ENCODE data around the gene NEBL. TPM values are rescaled to one million over a fixed set of nuclear protein-coding genes. Genes with fewer than 3 reads are reported as not detected.

NEBL gene
- total RNA-seq, 1 experiment from 2014 or later, result 11.2 TPM

GRCh38 chr10:20835335-20835734 is 61.8 kb downstream of the NEBL start:
- H3K9me3 Mint-ChIP-seq (ENCODE audit: low read depth, unreplicated experiment), result peaks cover 3% of the 10 kb centered on the region
- H3K4me3 Mint-ChIP-seq (ENCODE audit: low read depth, unreplicated experiment), result no peak overlapping the region
- DNase-seq, result no peak
- CTCF ChIA-PET, result interaction anchor here (0.6 kb wide), 1 partner anchor 43 kb away, joined by 3 read pairs; no protein-coding TSS in a partner anchor
- intact Hi-C loops (cut with micrococcal nuclease; ENCODE audit: unreplicated experiment), result no loop called here
- H3K27ac Mint-ChIP-seq (ENCODE audit: unreplicated experiment), result no peak overlapping the region
- no TSS peak for BruUV-seq (replicated peaks)
- H3K36me3 Mint-ChIP-seq (ENCODE audit: insufficient read depth, unreplicated experiment), result no peaks in the 10 kb centered on the region
- no peaks in the 10 kb centered on the region for H3K4me1 Mint-ChIP-seq (ENCODE audit: low read depth, unreplicated experiment)
- no peak for TF ChIP-seq CTCF (IDR thresholded peaks at IDR 0.05; ENCODE audit: unreplicated experiment)
- H3K27me3 Mint-ChIP-seq (ENCODE audit: unreplicated experiment), result no peaks in the 10 kb centered on the region

- no peaks in the 10 kb centered on the region for H3K36me3 Mint-ChIP-seq (ENCODE audit: insufficient read depth, unreplicated experiment)
- no peaks in the 10 kb centered on the region for H3K4me1 Mint-ChIP-seq (ENCODE audit: low read depth, unreplicated experiment)
- CTCF ChIA-PET, result no interaction called here
Measured at GRCh38 chr10:20834825-20835224, 62.3 kb downstream of the NEBL start.

GRCh38 chr10:20822825-20823224 is 74.3 kb downstream of the NEBL start:
- H3K4me3 Mint-ChIP-seq (ENCODE audit: low read depth, unreplicated experiment), result no peak overlapping the region
- no peaks in the 10 kb centered on the region for H3K9me3 Mint-ChIP-seq (ENCODE audit: low read depth, unreplicated experiment)
- H3K4me1 Mint-ChIP-seq (ENCODE audit: low read depth, unreplicated experiment), result no peaks in the 10 kb centered on the region
- intact Hi-C loops (cut with micrococcal nuclease; ENCODE audit: unreplicated experiment), result no loop called here
- H3K36me3 Mint-ChIP-seq (ENCODE audit: insufficient read depth, unreplicated experiment), result no peaks in the 10 kb centered on the region
- no peak for TF ChIP-seq CTCF (IDR thresholded peaks at IDR 0.05; ENCODE audit: unreplicated experiment)
- H3K27ac Mint-ChIP-seq (ENCODE audit: unreplicated experiment), result no peak overlapping the region
- no peak for DNase-seq
- no TSS peak for BruUV-seq (replicated peaks)
- H3K27me3 Mint-ChIP-seq (ENCODE audit: unreplicated experiment), result no peaks in the 10 kb centered on the region
- CTCF ChIA-PET, result interaction anchor here (0.5 kb wide), 1 partner anchor 1020 kb away, joined by 4 read pairs; no protein-coding TSS in a partner anchor

More at GRCh38 chr10:20834825-20835224, 62.3 kb downstream of the NEBL start:
- DNase-seq, result no peak
- Mint-ChIP-seq H3K27ac (ENCODE audit: unreplicated experiment) (no peak overlapping the region), H3K27me3 (ENCODE audit: unreplicated experiment) (no peaks in the 10 kb centered on the region), H3K9me3 (ENCODE audit: low read depth, unreplicated experiment) (peaks cover 3% of the 10 kb centered on the region), H3K4me3 (ENCODE audit: low read depth, unreplicated experiment) (no peak overlapping the region)
- intact Hi-C loops (cut with micrococcal nuclease; ENCODE audit: unreplicated experiment), result no loop called here
- no TSS peak for BruUV-seq (replicated peaks)
- no peak for TF ChIP-seq CTCF (IDR thresholded peaks at IDR 0.05; ENCODE audit: unreplicated experiment)

- CTCF ChIA-PET, result interaction anchor here (0.6 kb wide), 1 partner anchor 160 kb away, joined by 3 read pairs; no protein-coding TSS in a partner anchor
- intact Hi-C loops (cut with micrococcal nuclease; ENCODE audit: unreplicated experiment), result no loop called here
- BruUV-seq (replicated peaks), result no TSS peak
- TF ChIP-seq CTCF (IDR thresholded peaks at IDR 0.05; ENCODE audit: unreplicated experiment), result no peak
- no peak for DNase-seq
- no peaks in the 10 kb centered on the region for H3K9me3 Mint-ChIP-seq (ENCODE audit: low read depth, unreplicated experiment)
- no peak overlapping the region for H3K4me3 Mint-ChIP-seq (ENCODE audit: low read depth, unreplicated experiment)
- H3K36me3 Mint-ChIP-seq (ENCODE audit: insufficient read depth, unreplicated experiment), result no peaks in the 10 kb centered on the region
- H3K27me3 Mint-ChIP-seq (ENCODE audit: unreplicated experiment), result no peaks in the 10 kb centered on the region
- no peak overlapping the region for H3K27ac Mint-ChIP-seq (ENCODE audit: unreplicated experiment)
- H3K4me1 Mint-ChIP-seq (ENCODE audit: low read depth, unreplicated experiment), result no peaks in the 10 kb centered on the region
Measured at GRCh38 chr10:20817646-20818045, 79.5 kb downstream of the NEBL start.
